ENCODE results near the gene CHD1.
A peak's percentile ranks its signal among the peaks of the same experiment; 100 is the strongest.

CHD1 gene

DNA sequence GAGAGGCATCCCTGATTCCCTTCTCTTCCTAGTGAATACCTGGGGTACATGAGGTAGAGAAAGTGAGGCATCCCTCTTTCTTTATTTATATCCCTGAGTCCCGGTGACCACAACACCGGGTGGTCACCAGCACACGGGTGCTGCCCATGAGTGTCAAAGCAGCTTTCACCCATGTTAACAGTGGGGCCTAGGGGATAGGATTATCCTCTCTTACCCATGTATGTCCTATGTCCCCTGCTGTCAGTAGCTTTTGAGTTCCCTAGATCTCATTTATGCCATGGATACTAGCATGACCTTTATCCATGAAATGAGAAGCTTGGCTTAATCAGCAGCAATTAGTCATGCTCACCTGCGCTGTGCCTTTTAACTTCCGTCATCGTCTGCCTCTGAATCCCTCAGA lies 83.9 kb downstream of the CHD1 start:
- no peak overlapping the region for H3K23ac ChIP-seq (ENCODE audit: low read depth, low read length, poor library complexity)
- H3K18ac ChIP-seq (ENCODE audit: low read length), result no peak overlapping the region
- no peak overlapping the region for H4K91ac ChIP-seq (ENCODE audit: low read depth, low read length, poor library complexity)
- no peak overlapping the region for H2AK5ac ChIP-seq (ENCODE audit: low read depth, low read length)
- no peak overlapping the region for H2BK12ac ChIP-seq (ENCODE audit: low read length)
- no peak overlapping the region for H3K14ac ChIP-seq (ENCODE audit: low read length)
- H3K79me1 ChIP-seq (ENCODE audit: low read depth, low read length), result no peaks in the 10 kb centered on the region
- no peaks in the 10 kb centered on the region for H3K4me1 ChIP-seq (ENCODE audit: control insufficient read depth in 2 of 2, insufficient read depth in 1 of 2, low read depth in 1 of 2, low read length in 2 of 2)
- H2BK5ac ChIP-seq (ENCODE audit: low read length), result no peak overlapping the region
- H3K36me3 ChIP-seq (replicated peaks in 1 of 2; ENCODE audit: control insufficient read depth in 2 of 2, insufficient read depth in 2 of 2, low read length in 2 of 2), result no peaks in the 10 kb centered on the region
- H2AFZ ChIP-seq (ENCODE audit: low read length), result no peak overlapping the region
- no peak overlapping the region for H3K4ac ChIP-seq (ENCODE audit: low read length)
- no peaks in the 10 kb centered on the region for H3K27me3 ChIP-seq (ENCODE audit: control insufficient read depth in 3 of 3, insufficient read depth in 3 of 3, low read depth in 1 of 3, low read length in 3 of 3)
- H3K27ac ChIP-seq (replicated peaks; ENCODE audit: low read length), result no peak overlapping the region
- no peak overlapping the region for H3K9ac ChIP-seq (ENCODE audit: low read depth, low read length, poor library complexity)
- H3K4me3 ChIP-seq (ENCODE audit: low read length in 2 of 2), result no peak overlapping the region
- no peak for DNase-seq (ENCODE audit: low spot score)
- no CpG with 5 or more reads among the region's 6 CpGs for WGBS, 2 donors (ENCODE audit: extremely low coverage in 2 of 2, insufficient read length in 2 of 2, insufficient replicate concordance in 1 of 2)
- peaks cover 6 to 16% of the 10 kb centered on the region in 2 donors for H3K9me3 ChIP-seq (replicated peaks in 1 of 2; ENCODE audit: control insufficient read depth in 2 of 2, insufficient read depth in 1 of 2, low read depth in 1 of 2, low read length in 2 of 2)
- no peak overlapping the region for H3K4me2 ChIP-seq (ENCODE audit: insufficient read depth, low read length, poor library complexity, severe bottlenecking)
- H4K8ac ChIP-seq (ENCODE audit: low read depth, low read length), result no peak overlapping the region
- no peak overlapping the region for H2BK15ac ChIP-seq (ENCODE audit: low read length)
- no peak overlapping the region for H2BK120ac ChIP-seq (ENCODE audit: low read depth, low read length)

GRCh38 chr5:98843481-98843880 lies 85.3 kb downstream of the CHD1 start:
- no peak for DNase-seq (ENCODE audit: low spot score)
- no peak overlapping the region for H3K4ac ChIP-seq (ENCODE audit: low read length)
- no peak overlapping the region for H2BK5ac ChIP-seq (ENCODE audit: low read length)
- no peak overlapping the region for H2AFZ ChIP-seq (ENCODE audit: low read length)
- no peak overlapping the region for H3K18ac ChIP-seq (ENCODE audit: low read length)
- H2BK15ac ChIP-seq (ENCODE audit: low read length), result no peak overlapping the region
- no peak overlapping the region for H3K4me2 ChIP-seq (ENCODE audit: insufficient read depth, low read length, poor library complexity, severe bottlenecking)
- H3K9me3 ChIP-seq (replicated peaks in 1 of 2; ENCODE audit: control insufficient read depth in 2 of 2, insufficient read depth in 1 of 2, low read depth in 1 of 2, low read length in 2 of 2), result peaks cover 6 to 16% of the 10 kb centered on the region in 2 donors
- no peak overlapping the region for H4K91ac ChIP-seq (ENCODE audit: low read depth, low read length, poor library complexity)
- no peak overlapping the region for H2AK5ac ChIP-seq (ENCODE audit: low read depth, low read length)
- no peaks in the 10 kb centered on the region for H3K36me3 ChIP-seq (replicated peaks in 1 of 2; ENCODE audit: control insufficient read depth in 2 of 2, insufficient read depth in 2 of 2, low read length in 2 of 2)
- no peaks in the 10 kb centered on the region for H3K4me1 ChIP-seq (ENCODE audit: control insufficient read depth in 2 of 2, insufficient read depth in 1 of 2, low read depth in 1 of 2, low read length in 2 of 2)
- H3K9ac ChIP-seq (ENCODE audit: low read depth, low read length, poor library complexity), result no peak overlapping the region
- H4K8ac ChIP-seq (ENCODE audit: low read depth, low read length), result no peak overlapping the region
- H2BK12ac ChIP-seq (ENCODE audit: low read length), result no peak overlapping the region
- no peak overlapping the region for H2BK120ac ChIP-seq (ENCODE audit: low read depth, low read length)
- WGBS, 2 donors (ENCODE audit: extremely low coverage in 2 of 2, insufficient read length in 2 of 2, insufficient replicate concordance in 1 of 2), result no CpG with 5 or more reads among the region's 3 CpGs
- no peak overlapping the region for H3K23ac ChIP-seq (ENCODE audit: low read depth, low read length, poor library complexity)
- no peaks in the 10 kb centered on the region for H3K27me3 ChIP-seq (ENCODE audit: control insufficient read depth in 3 of 3, insufficient read depth in 3 of 3, low read depth in 1 of 3, low read length in 3 of 3)
- no peak overlapping the region for H3K27ac ChIP-seq (replicated peaks; ENCODE audit: low read length)
- H3K79me1 ChIP-seq (ENCODE audit: low read depth, low read length), result no peaks in the 10 kb centered on the region
- no peak overlapping the region for H3K14ac ChIP-seq (ENCODE audit: low read length)
- no peak overlapping the region for H3K4me3 ChIP-seq (ENCODE audit: low read length in 2 of 2)

DNA sequence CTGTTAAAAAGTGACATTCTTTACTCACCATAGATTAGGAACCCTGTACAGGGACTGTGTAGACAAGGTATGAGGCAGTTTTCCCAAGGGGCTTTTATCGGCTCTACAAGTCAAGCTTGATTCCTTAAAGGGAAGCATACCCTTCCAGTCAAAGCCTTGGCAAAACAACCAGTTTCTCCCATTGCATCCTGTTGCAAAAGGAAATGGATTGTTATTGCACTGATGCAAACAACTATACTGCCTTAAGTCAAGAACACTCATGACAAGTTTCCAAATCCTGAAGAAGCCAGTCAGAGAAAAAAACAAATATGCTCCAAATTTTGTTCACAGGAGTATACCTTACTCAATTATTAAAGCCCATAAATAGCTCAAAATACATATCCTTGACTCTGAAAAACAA lies 87.9 kb downstream of the CHD1 start:
- Histone ChIP-seq H4K91ac (ENCODE audit: low read depth, low read length, poor library complexity) (no peak overlapping the region), H2AK5ac (ENCODE audit: low read depth, low read length) (no peak overlapping the region), H2BK12ac (ENCODE audit: low read length) (no peak overlapping the region), H3K27me3 (ENCODE audit: control insufficient read depth in 3 of 3, insufficient read depth in 3 of 3, low read depth in 1 of 3, low read length in 3 of 3) (no peaks in the 10 kb centered on the region), H2BK5ac (ENCODE audit: low read length) (no peak overlapping the region), H2BK120ac (ENCODE audit: low read depth, low read length) (no peak overlapping the region), H3K79me1 (ENCODE audit: low read depth, low read length) (no peaks in the 10 kb centered on the region), H3K18ac (ENCODE audit: low read length) (no peak overlapping the region), H3K14ac (ENCODE audit: low read length) (no peak overlapping the region), H4K8ac (ENCODE audit: low read depth, low read length) (no peak overlapping the region), H3K23ac (ENCODE audit: low read depth, low read length, poor library complexity) (no peak overlapping the region), H3K4me1 (ENCODE audit: control insufficient read depth in 2 of 2, insufficient read depth in 1 of 2, low read depth in 1 of 2, low read length in 2 of 2) (no peaks in the 10 kb centered on the region), H3K36me3 (replicated peaks in 1 of 2; ENCODE audit: control insufficient read depth in 2 of 2, insufficient read depth in 2 of 2, low read length in 2 of 2) (no peaks in the 10 kb centered on the region), H3K4me3 (ENCODE audit: low read length in 2 of 2) (no peak overlapping the region), H3K4me2 (ENCODE audit: insufficient read depth, low read length, poor library complexity, severe bottlenecking) (no peak overlapping the region), H3K4ac (ENCODE audit: low read length) (no peak overlapping the region), H3K27ac (replicated peaks; ENCODE audit: low read length) (no peak overlapping the region), H3K9ac (ENCODE audit: low read depth, low read length, poor library complexity) (no peak overlapping the region), H3K9me3 (replicated peaks in 1 of 2; ENCODE audit: control insufficient read depth in 2 of 2, insufficient read depth in 1 of 2, low read depth in 1 of 2, low read length in 2 of 2) (peaks cover 6 to 16% of the 10 kb centered on the region in 2 donors), H2BK15ac (ENCODE audit: low read length) (no peak overlapping the region), H2AFZ (ENCODE audit: low read length) (no peak overlapping the region)
- DNase-seq (ENCODE audit: low spot score), result no peak
- WGBS, 2 donors (ENCODE audit: extremely low coverage in 2 of 2, insufficient read length in 2 of 2, insufficient replicate concordance in 1 of 2), result no CpG with 5 or more reads among the region's 1 CpG

- Histone ChIP-seq H4K91ac (ENCODE audit: low read depth, low read length, poor library complexity) (no peak overlapping the region), H3K79me1 (ENCODE audit: low read depth, low read length) (no peaks in the 10 kb centered on the region), H3K4me3 (ENCODE audit: low read length in 2 of 2) (no peak overlapping the region), H3K9me3 (replicated peaks in 1 of 2; ENCODE audit: control insufficient read depth in 2 of 2, insufficient read depth in 1 of 2, low read depth in 1 of 2, low read length in 2 of 2) (peaks cover 4 to 8% of the 10 kb centered on the region in 2 donors), H3K4me2 (ENCODE audit: insufficient read depth, low read length, poor library complexity, severe bottlenecking) (no peak overlapping the region), H3K18ac (ENCODE audit: low read length) (no peak overlapping the region), H3K14ac (ENCODE audit: low read length) (no peak overlapping the region), H4K8ac (ENCODE audit: low read depth, low read length) (no peak overlapping the region), H3K4me1 (ENCODE audit: control insufficient read depth in 2 of 2, insufficient read depth in 1 of 2, low read depth in 1 of 2, low read length in 2 of 2) (no peaks in the 10 kb centered on the region), H2AFZ (ENCODE audit: low read length) (peak overlapping the region; percentile 4), H3K27me3 (ENCODE audit: control insufficient read depth in 3 of 3, insufficient read depth in 3 of 3, low read depth in 1 of 3, low read length in 3 of 3) (no peaks in the 10 kb centered on the region), H2BK5ac (ENCODE audit: low read length) (no peak overlapping the region), H2BK120ac (ENCODE audit: low read depth, low read length) (no peak overlapping the region), H3K23ac (ENCODE audit: low read depth, low read length, poor library complexity) (no peak overlapping the region), H2BK12ac (ENCODE audit: low read length) (no peak overlapping the region), H3K27ac (replicated peaks; ENCODE audit: low read length) (no peak overlapping the region), H2BK15ac (ENCODE audit: low read length) (no peak overlapping the region), H3K4ac (ENCODE audit: low read length) (no peak overlapping the region), H2AK5ac (ENCODE audit: low read depth, low read length) (no peak overlapping the region), H3K36me3 (replicated peaks in 1 of 2; ENCODE audit: control insufficient read depth in 2 of 2, insufficient read depth in 2 of 2, low read length in 2 of 2) (no peaks in the 10 kb centered on the region), H3K9ac (ENCODE audit: low read depth, low read length, poor library complexity) (no peak overlapping the region)
- DNase-seq (ENCODE audit: low spot score), result no peak
- no CpG with 5 or more reads among the region's 42 CpGs for WGBS, 2 donors (ENCODE audit: extremely low coverage in 2 of 2, insufficient read length in 2 of 2, insufficient replicate concordance in 1 of 2)
Measured at GRCh38 chr5:98839469-98840383, 89.1 kb downstream of the CHD1 start.
